ENCODE data around the gene ARHGDIB. TPM values are rescaled to one million over a fixed set of nuclear protein-coding genes. Genes with fewer than 3 reads are reported as not detected.

Gene ARHGDIB
- total RNA-seq, 1 donor from 2014 or later, result not detected

DNA sequence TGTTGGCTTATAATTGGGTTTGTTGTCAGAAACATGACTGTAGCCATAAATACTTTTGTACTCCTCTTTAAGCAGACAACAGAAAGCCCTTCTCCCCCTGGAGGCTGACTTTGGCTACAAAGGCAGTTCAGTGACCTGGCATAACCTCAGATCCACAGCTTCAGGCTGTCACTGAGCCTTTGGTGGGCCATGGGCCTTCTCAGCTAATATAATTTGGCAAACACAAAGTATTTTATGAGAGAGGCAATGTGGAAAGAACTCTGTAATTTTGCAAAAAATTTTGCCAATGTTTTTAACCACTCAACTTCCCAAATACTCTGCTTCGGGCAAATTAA lies 60.2 kb downstream of the ARHGDIB start:
- no peak overlapping the region for H2AFZ ChIP-seq (replicated peaks)
- no peak overlapping the region for H3K4me3 ChIP-seq
- no peaks in the 10 kb centered on the region for H3K9me3 ChIP-seq (ENCODE audit: low read depth)
- no peak overlapping the region for H3K4me3 Mint-ChIP-seq
- H3K4me2 ChIP-seq, result peak overlapping the region; percentile 45
- no peaks in the 10 kb centered on the region for H3K4me1 Mint-ChIP-seq
- H3K36me3 ChIP-seq, result no peaks in the 10 kb centered on the region
- no peak overlapping the region for H3K27ac ChIP-seq
- H4K20me1 ChIP-seq (ENCODE audit: low read depth), result no peaks in the 10 kb centered on the region
- H3K4me1 ChIP-seq, result peaks cover 16% of the 10 kb centered on the region
- TF ChIP-seq, protein P1, sequence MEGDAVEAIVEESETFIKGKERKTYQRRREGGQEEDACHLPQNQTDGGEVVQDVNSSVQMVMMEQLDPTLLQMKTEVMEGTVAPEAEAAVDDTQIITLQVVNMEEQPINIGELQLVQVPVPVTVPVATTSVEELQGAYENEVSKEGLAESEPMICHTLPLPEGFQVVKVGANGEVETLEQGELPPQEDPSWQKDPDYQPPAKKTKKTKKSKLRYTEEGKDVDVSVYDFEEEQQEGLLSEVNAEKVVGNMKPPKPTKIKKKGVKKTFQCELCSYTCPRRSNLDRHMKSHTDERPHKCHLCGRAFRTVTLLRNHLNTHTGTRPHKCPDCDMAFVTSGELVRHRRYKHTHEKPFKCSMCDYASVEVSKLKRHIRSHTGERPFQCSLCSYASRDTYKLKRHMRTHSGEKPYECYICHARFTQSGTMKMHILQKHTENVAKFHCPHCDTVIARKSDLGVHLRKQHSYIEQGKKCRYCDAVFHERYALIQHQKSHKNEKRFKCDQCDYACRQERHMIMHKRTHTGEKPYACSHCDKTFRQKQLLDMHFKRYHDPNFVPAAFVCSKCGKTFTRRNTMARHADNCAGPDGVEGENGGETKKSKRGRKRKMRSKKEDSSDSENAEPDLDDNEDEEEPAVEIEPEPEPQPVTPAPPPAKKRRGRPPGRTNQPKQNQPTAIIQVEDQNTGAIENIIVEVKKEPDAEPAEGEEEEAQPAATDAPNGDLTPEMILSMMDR (IDR thresholded peaks at IDR 0.05), result peak; percentile 37
- TF ChIP-seq EZH2phosphoT487 (IDR thresholded peaks at IDR 0.05), result no peak
- H3K27me3 ChIP-seq, result no peaks in the 10 kb centered on the region
- H3K79me2 ChIP-seq (ENCODE audit: low read depth), result no peaks in the 10 kb centered on the region
- no peak overlapping the region for H3K27ac Mint-ChIP-seq
- H3K27me3 Mint-ChIP-seq (ENCODE audit: insufficient read depth, low read depth), result peaks cover 3% of the 10 kb centered on the region
- no peaks in the 10 kb centered on the region for H3F3A ChIP-seq (ENCODE audit: low read depth)
- peak; percentile 41 for DNase-seq (ENCODE audit: low spot score)
- no peak overlapping the region for H3K9ac ChIP-seq
- H3K36me3 Mint-ChIP-seq, result no peaks in the 10 kb centered on the region
- H3K9me3 Mint-ChIP-seq, result no peaks in the 10 kb centered on the region

DNA sequence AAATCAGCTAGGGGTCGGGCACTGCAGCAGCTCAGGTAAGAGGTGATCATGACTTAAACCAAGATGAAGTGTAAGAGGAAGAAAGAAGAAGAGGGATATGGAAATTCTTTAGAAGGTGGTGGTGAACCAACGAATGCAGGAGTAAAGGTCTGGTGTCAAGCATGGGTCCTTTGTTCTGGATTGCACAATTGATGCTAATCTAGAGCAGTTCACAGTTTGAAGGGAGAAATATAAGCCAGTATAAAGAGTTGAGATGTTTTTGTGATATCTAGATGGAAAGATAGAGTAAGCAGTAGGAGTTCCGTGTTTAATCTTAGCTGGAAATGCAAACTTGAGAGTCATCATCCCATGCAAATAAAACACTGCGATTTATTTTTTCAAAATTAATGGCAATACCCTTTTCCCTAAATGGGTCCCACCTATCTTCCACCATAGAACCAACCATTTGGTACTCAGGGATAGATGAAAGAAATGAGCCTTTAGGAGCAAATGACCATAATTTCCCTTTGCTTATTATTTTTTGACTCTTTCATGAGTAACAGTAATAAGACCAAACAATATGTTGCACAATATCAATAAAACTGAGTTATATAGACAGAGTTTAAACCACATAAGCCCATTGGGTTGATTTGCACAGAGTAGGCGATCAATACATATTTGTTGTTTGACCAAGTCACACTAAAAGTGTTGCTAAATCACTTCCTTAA lies 60.7 kb downstream of the ARHGDIB start:
- no peak for DNase-seq (ENCODE audit: low spot score)
- no peaks in the 10 kb centered on the region for H3K79me2 ChIP-seq (ENCODE audit: low read depth)
- Mint-ChIP-seq H3K9me3 (no peaks in the 10 kb centered on the region), H3K27me3 (ENCODE audit: insufficient read depth, low read depth) (peaks cover 3% of the 10 kb centered on the region), H3K4me1 (no peaks in the 10 kb centered on the region), H3K36me3 (no peaks in the 10 kb centered on the region), H3K27ac (no peak overlapping the region), H3K4me3 (no peak overlapping the region)
- no peak overlapping the region for H3K27ac ChIP-seq
- H3K4me3 ChIP-seq, result no peak overlapping the region
- H3F3A ChIP-seq (ENCODE audit: low read depth), result no peaks in the 10 kb centered on the region
- no peak overlapping the region for H3K9ac ChIP-seq
- H3K36me3 ChIP-seq, result no peaks in the 10 kb centered on the region
- H2AFZ ChIP-seq (replicated peaks), result no peak overlapping the region
- TF ChIP-seq, protein P1 (IDR thresholded peaks at IDR 0.05), result no peak
- no peak for TF ChIP-seq EZH2phosphoT487 (IDR thresholded peaks at IDR 0.05)
- TF ChIP-seq EZH2 (IDR thresholded peaks at IDR 0.05), result no peak
- H3K4me1 ChIP-seq, result peaks cover 16% of the 10 kb centered on the region
- H3K27me3 ChIP-seq, result no peaks in the 10 kb centered on the region
- H4K20me1 ChIP-seq (ENCODE audit: low read depth), result no peaks in the 10 kb centered on the region
- no peaks in the 10 kb centered on the region for H3K9me3 ChIP-seq (ENCODE audit: low read depth)
- H3K4me2 ChIP-seq, result no peak overlapping the region

DNA sequence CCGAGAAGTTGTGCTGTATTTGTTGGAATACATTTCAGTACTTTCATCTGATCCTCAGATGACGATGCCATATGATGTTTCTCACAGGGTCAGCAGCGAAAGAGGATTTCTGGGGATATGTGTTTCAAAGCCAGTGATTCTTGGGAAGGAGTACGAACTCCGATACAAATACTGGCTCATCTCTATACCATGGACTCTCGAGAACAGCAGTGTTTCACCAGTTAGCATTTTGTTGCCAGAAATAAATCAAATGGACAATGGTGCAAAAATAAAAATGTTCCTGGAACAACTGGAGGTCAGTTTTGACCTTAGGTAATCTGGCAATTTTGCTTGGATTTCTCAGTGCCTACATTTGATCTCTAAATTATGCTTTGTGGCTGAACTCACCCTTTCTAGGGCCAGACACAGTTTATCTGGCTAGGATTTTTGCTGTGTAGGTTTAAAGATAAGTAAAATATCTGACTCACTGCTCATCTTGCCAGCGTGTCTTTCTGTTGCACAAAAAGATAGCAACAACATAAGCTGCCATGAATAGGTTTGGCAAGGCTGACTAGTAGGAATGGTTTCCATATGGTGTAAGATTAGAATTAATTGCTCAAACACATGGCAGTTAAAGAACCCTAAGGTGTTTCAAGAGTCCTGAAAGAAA lies 64.8 kb downstream of the ARHGDIB start:
- H3K36me3 Mint-ChIP-seq, result no peaks in the 10 kb centered on the region
- Histone ChIP-seq H2AFZ (replicated peaks) (no peak overlapping the region), H3F3A (ENCODE audit: low read depth) (no peaks in the 10 kb centered on the region)

More for the DNA sequence above, 64.8 kb downstream of the ARHGDIB start:
- Histone ChIP-seq H3K36me3 (no peaks in the 10 kb centered on the region), H3K9me3 (ENCODE audit: low read depth) (no peaks in the 10 kb centered on the region), H3K9ac (no peak overlapping the region), H3K4me1 (peaks cover 21% of the 10 kb centered on the region), H3K27ac (no peak overlapping the region), H3K4me2 (no peak overlapping the region), H3K4me3 (no peak overlapping the region), H4K20me1 (ENCODE audit: low read depth) (no peaks in the 10 kb centered on the region), H3K27me3 (no peaks in the 10 kb centered on the region), H3K79me2 (ENCODE audit: low read depth) (no peaks in the 10 kb centered on the region)
- Mint-ChIP-seq H3K27ac (no peak overlapping the region), H3K9me3 (no peaks in the 10 kb centered on the region), H3K4me1 (peaks cover 10% of the 10 kb centered on the region), H3K27me3 (ENCODE audit: insufficient read depth, low read depth) (no peaks in the 10 kb centered on the region), H3K4me3 (no peak overlapping the region)
- TF ChIP-seq EZH2 (IDR thresholded peaks at IDR 0.05) (no peak), EZH2phosphoT487 (IDR thresholded peaks at IDR 0.05) (no peak)
- TF ChIP-seq, protein P1 (IDR thresholded peaks at IDR 0.05), result no peak
- DNase-seq (ENCODE audit: low spot score), result no peak

Measured in neural progenitor cell (in vitro differentiated cells).